ENCODE data around the gene MCAM. TPM values are rescaled to one million over a fixed set of nuclear protein-coding genes. Genes with fewer than 3 reads are reported as not detected.
A peak's percentile ranks its signal among the peaks of the same experiment; 100 is the strongest.

The MCAM gene
- total RNA-seq, 1 experiment from 2014 or later: 26.4 TPM

- CTCF ChIA-PET: interaction anchor here (0.6 to 13.7 kb wide), 20 partner anchors 9 to 178 kb away, joined by 3 to 387 read pairs (median 4); partner anchors contain the start of genes C1QTNF5, CBL, RNF26 and USP2
- peaks cover 16% of the 10 kb centered on the region for H3K27me3 Mint-ChIP-seq (ENCODE audit: low read depth)
Measured at GRCh38 chr11:119322360-119322739, 5.4 kb upstream of the MCAM start.

GRCh38 chr11:119320776-119321524 lies 4.0 kb upstream of the MCAM start:
- no peaks in the 10 kb centered on the region for H3K36me3 Mint-ChIP-seq
- DNase-seq (ENCODE audit: low spot score): peak; percentile 71
- POLR2A ChIA-PET: interaction anchor here (0.5 to 2.1 kb wide), 6 partner anchors 10 to 359 kb away, joined by 3 to 16 read pairs (median 4); partner anchors contain the start of genes CBL and HMBS
- H3K4me3 Mint-ChIP-seq: peak overlapping the region; percentile 75
- H3K27ac Mint-ChIP-seq: peak overlapping the region; percentile 45; the same call in 1 of the 2 replicates
- CTCF ChIA-PET: interaction anchor here (1.0 to 13.7 kb wide), 16 partner anchors 11 to 265 kb away, joined by 3 to 387 read pairs (median 7); partner anchors contain the start of genes C1QTNF5, CBL, RNF26 and USP2
- TF ChIP-seq ZNF423 (CRISPR knock-in tag; IDR thresholded peaks at IDR 0.05): peak; percentile 96
- no peak for TF ChIP-seq GTF2I (CRISPR knock-in tag; conservative IDR thresholded peaks at IDR 0.05)
- peak; percentile 28; the same call in 1 of the 2 replicates for TF ChIP-seq HMGXB4 (CRISPR knock-in tag; IDR thresholded peaks at IDR 0.05)
- H3K9me3 Mint-ChIP-seq: no peaks in the 10 kb centered on the region
- H3K4me1 Mint-ChIP-seq: peaks cover 44% of the 10 kb centered on the region
- ATAC-seq: peak; percentile 11
- H3K27me3 Mint-ChIP-seq (ENCODE audit: low read depth): peaks cover 25% of the 10 kb centered on the region

More at GRCh38 chr11:119322360-119322739, 5.4 kb upstream of the MCAM start:
- TF ChIP-seq ATF2 (CRISPR knock-in tag; IDR thresholded peaks at IDR 0.05; ENCODE audit: borderline replicate concordance, low read depth) (no peak), ZNF671 (CRISPR knock-in tag; IDR thresholded peaks at IDR 0.05) (no peak), KAT7 (CRISPR knock-in tag; IDR thresholded peaks at IDR 0.05; ENCODE audit: borderline replicate concordance) (no peak), PREB (CRISPR knock-in tag; IDR thresholded peaks at IDR 0.05; ENCODE audit: borderline replicate concordance) (no peak)
- Mint-ChIP-seq H3K9me3 (no peaks in the 10 kb centered on the region), H3K36me3 (no peaks in the 10 kb centered on the region), H3K4me1 (peaks cover 44% of the 10 kb centered on the region), H3K4me3 (no peak overlapping the region), H3K27ac (peak overlapping the region; percentile 83)
- DNase-seq (ENCODE audit: low spot score): no peak
- POLR2A ChIA-PET: interaction anchor here (2.1 kb wide), 1 partner anchor 16 kb away, joined by 16 read pairs; no protein-coding TSS in a partner anchor
- no peak for ATAC-seq

- CTCF ChIA-PET: interaction anchor here (1.0 to 13.7 kb wide), 14 partner anchors 10 to 265 kb away, joined by 4 to 387 read pairs (median 7); partner anchors contain the start of genes C1QTNF5, CBL, RNF26 and USP2
- H3K4me3 Mint-ChIP-seq: peak overlapping the region; percentile 58
- H3K9me3 Mint-ChIP-seq: no peaks in the 10 kb centered on the region
- TF ChIP-seq FOXP4 (CRISPR knock-in tag; IDR thresholded peaks at IDR 0.05): no peak
- TF ChIP-seq ZNF263 (CRISPR knock-in tag; IDR thresholded peaks at IDR 0.05; ENCODE audit: low read depth): peak; percentile 15; the same call in 1 of the 2 replicates
- peaks cover 32% of the 10 kb centered on the region for H3K27me3 Mint-ChIP-seq (ENCODE audit: low read depth)
- peak; percentile 41 for DNase-seq (ENCODE audit: low spot score)
- no peak for ATAC-seq
- no peaks in the 10 kb centered on the region for H3K36me3 Mint-ChIP-seq
- no peak overlapping the region for H3K27ac Mint-ChIP-seq
- peaks cover 48% of the 10 kb centered on the region for H3K4me1 Mint-ChIP-seq
- POLR2A ChIA-PET: interaction anchor here (1.0 to 2.1 kb wide), 4 partner anchors 9 to 114 kb away, joined by 3 to 16 read pairs (median 5); partner anchors contain the start of gene CBL
Measured at GRCh38 chr11:119320240-119320775, 3.4 kb upstream of the MCAM start.

All from WTC11 (cell line).